Forelimb muscle (tissue), 1 donor: Measurements from ENCODE around the gene TMEM88. TPM values are rescaled to one million over a fixed set of nuclear protein-coding genes. Genes with fewer than 3 reads are reported as not detected.
"Not testable (repeated sequence)": the region's sequence is repeated elsewhere in the genome, so short reads cannot be mapped to it uniquely, and the experiment has no call there.

ENCODE experiments used
- DNase-seq: peaks from one replicate; pipeline ENCODE4 v3.0.0-alpha.2; 2013; ENCODE audit warnings: low read depth
- polyA plus RNA-seq: library from polyadenylated mRNA; unstranded; fragments of 120-200 nt; gene quantifications from one replicate; pipeline ENCODE4 v1.2.1, GENCODE V29; 2013; ENCODE audit not compliant: insufficient read length

The TMEM88 gene
- polyA plus RNA-seq = 23.0 TPM

GRCh38 chr17:7854851-7855659 is at the start of gene TMEM88:
Gene TMEM88 (plus strand): TSS chr17:7855066. CDS start chr17:7855075, 9 bp downstream.
- DNase-seq = no peak

GRCh38 chr17:7806587-7806986 is 48.3 kb upstream of the TMEM88 start:
- DNase-seq = no peak

- DNase-seq = no peak
Measured at GRCh38 chr17:7807206-7807605, 47.7 kb upstream of the TMEM88 start.

GRCh38 chr17:7809086-7809790 is 45.6 kb upstream of the TMEM88 start:
- no peak for DNase-seq

GRCh38 chr17:7809791-7810343 is 45.0 kb upstream of the TMEM88 start:
- DNase-seq = not testable (repeated sequence)

- no peak for DNase-seq
Measured at GRCh38 chr17:7811251-7811650, 43.6 kb upstream of the TMEM88 start.

GRCh38 chr17:7814969-7815368 is 39.9 kb upstream of the TMEM88 start:
- no peak for DNase-seq

- no peak for DNase-seq
Measured at GRCh38 chr17:7816926-7817642, 37.8 kb upstream of the TMEM88 start.

- DNase-seq = no peak
Measured at GRCh38 chr17:7817643-7817964, 37.3 kb upstream of the TMEM88 start.

GRCh38 chr17:7818026-7818425 is 36.8 kb upstream of the TMEM88 start:
- no peak for DNase-seq

- DNase-seq = no peak
Measured at GRCh38 chr17:7818746-7819645, 35.9 kb upstream of the TMEM88 start.

- no peak for DNase-seq
Measured at GRCh38 chr17:7820231-7820630, 34.6 kb upstream of the TMEM88 start.

GRCh38 chr17:7822126-7822525 is 32.7 kb upstream of the TMEM88 start:
- DNase-seq = no peak

GRCh38 chr17:7823581-7824001 is 31.3 kb upstream of the TMEM88 start:
- no peak for DNase-seq

- no peak for DNase-seq
Measured at GRCh38 chr17:7824021-7824924, 30.6 kb upstream of the TMEM88 start.

GRCh38 chr17:7825206-7825990 is 29.5 kb upstream of the TMEM88 start:
- DNase-seq = no peak

GRCh38 chr17:7830616-7831015 is 24.2 kb upstream of the TMEM88 start:
- DNase-seq = no peak

GRCh38 chr17:7831233-7831632 is 23.6 kb upstream of the TMEM88 start:
- DNase-seq = no peak

GRCh38 chr17:7832431-7832830 is 22.4 kb upstream of the TMEM88 start:
- DNase-seq = no peak
